Testis (tissue), 3 donors: ENCODE measurements around the gene PIK3C2B. TPM values are rescaled to one million over a fixed set of nuclear protein-coding genes. Genes with fewer than 3 reads are reported as not detected.
A peak's percentile ranks its signal among the peaks of the same experiment; 100 is the strongest.

Experiments used
- DNase-seq: peaks from one replicate; pipeline ENCODE4 v3.0.0-alpha.2; 2019
- H3K27ac ChIP-seq, 2 donors: fragments of 200-600 bp; sonication (generic); one replicate each; pipeline ENCODE4 v1.5.1; 2019
- H3K27me3 ChIP-seq: fragments of 200-600 bp; sonication (generic); one replicate; pipeline ENCODE4 v1.5.1; 2019
- H3K36me3 ChIP-seq: fragments of 200-600 bp; sonication (generic); one replicate; pipeline ENCODE4 v1.5.1; 2017; ENCODE audit warnings: low read depth; ENCODE audit errors: missing control alignments
- H3K4me1 ChIP-seq: fragments of 200-600 bp; sonication (generic); one replicate; pipeline ENCODE4 v1.5.1; 2019
- H3K4me3 ChIP-seq, 2 donors: fragments of 200-600 bp; sonication (generic); one replicate each; pipeline ENCODE4 v1.5.1; 2017 to 2019
- H3K9me3 ChIP-seq: fragments of 200-600 bp; sonication (generic); one replicate; pipeline ENCODE4 v1.5.1; 2017
- CTCF ChIP-seq, 3 experiments: fragments of 450-650 bp in 2 of 3; fragments of 200-600 bp in 1 of 3; sonication (generic) in 1 of 3; IDR thresholded peaks; one replicate each; pipeline ENCODE4 v1.5.1; 2016 to 2019; ENCODE audit warnings: antibody characterized with exemption in 3 of 3, mild to moderate bottlenecking in 2 of 3, moderate library complexity in 1 of 3
- POLR2A ChIP-seq: fragments of 450-650 bp; IDR thresholded peaks from one replicate; pipeline ENCODE4 v1.6.1; 2017; ENCODE audit warnings: antibody characterized with exemption, mild to moderate bottlenecking, moderate library complexity
- WGBS, 2 donors: methylation state at CpG; one replicate each; pipeline ENCODE4 v1.1.5; 2018; 5-methylcytosine and 5-hydroxymethylcytosine counted together
- intact Hi-C: fragments of 100-400 bp; cut with DNase I; formaldehyde crosslinking; loops from one replicate; pipeline ENCODE4 v1.15.1; 2023; ENCODE audit warnings: low total_unique reads
- polyA plus RNA-seq: library from polyadenylated mRNA; stranded (reverse); fragments of 350-450 nt; fragmentation: Illumina TruSeq; extraction: RNeasy Lipid Tissue Mini Kit (QIAGEN cat#74804); gene quantifications from one replicate; pipeline ENCODE4 v1.2.3, GENCODE V29; 2014; ENCODE audit warnings: low read depth, low replicate concordance; ENCODE audit not compliant: insufficient read depth
- total RNA-seq, 2 donors: library from RNA; depleted of rRNA; stranded (reverse); fragments of >200 nt; gene quantifications; one replicate each; pipeline ENCODE4 v1.2.3, GENCODE V29; 2016

The PIK3C2B gene
- total and polyA plus RNA-seq, 3 donors from 2014 or later: 7.6 to 20.1 (median 12.7) TPM

DNA sequence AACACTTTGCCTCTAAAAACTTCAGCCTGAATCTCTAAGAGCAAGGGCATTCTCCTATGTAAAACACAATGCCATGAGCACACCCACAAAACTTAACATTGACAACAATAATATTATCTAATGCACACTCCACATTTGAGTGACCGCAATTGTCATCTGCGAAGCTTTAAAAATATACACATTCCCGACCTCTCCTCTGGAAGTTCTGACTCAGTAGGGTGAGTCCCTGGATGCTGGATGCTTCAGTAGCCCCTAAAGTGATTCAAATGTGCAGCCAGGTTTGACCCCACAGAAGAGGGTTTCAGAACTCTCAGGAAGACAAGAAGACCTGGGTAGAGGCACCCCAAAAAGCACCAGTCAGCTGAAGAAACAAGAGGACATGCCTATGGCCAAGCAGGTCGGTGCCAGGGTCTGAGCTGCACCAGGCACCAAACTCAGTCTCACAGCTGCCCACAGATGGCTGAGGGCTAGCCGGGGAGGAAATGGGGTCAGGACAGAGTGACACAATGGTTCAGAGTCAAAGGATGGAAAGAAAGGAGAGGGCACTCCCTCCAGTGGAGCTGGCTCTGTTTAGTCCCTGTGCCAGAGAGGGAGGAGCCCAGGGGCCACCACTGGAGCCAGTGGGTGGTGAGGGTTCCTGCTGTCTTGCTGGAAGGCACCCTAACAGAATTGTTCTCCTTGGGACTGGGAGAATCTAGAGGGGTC is 17.4 kb downstream of the PIK3C2B start:
- intact Hi-C loops: no loop called here
- Histone ChIP-seq H3K4me1 (peaks cover 35% of the 10 kb centered on the region), H3K4me3 (no peak overlapping the region), H3K36me3 (no peaks in the 10 kb centered on the region), H3K27me3 (no peaks in the 10 kb centered on the region), H3K9me3 (no peaks in the 10 kb centered on the region), H3K27ac (no peak overlapping the region)
- no peak for DNase-seq
- no peak for TF ChIP-seq CTCF (IDR thresholded peaks at IDR 0.05)
- TF ChIP-seq POLR2A: no peak
- WGBS, 2 donors: 72 to 75% methylated on average over 5 of the region's 5 CpGs

GRCh38 chr1:204476563-204476962 is 18.0 kb downstream of the PIK3C2B start:
- no peaks in the 10 kb centered on the region for H3K27me3 ChIP-seq
- no peaks in the 10 kb centered on the region for H3K36me3 ChIP-seq
- WGBS, 2 donors: 80 to 84% methylated on average over 5 of the region's 5 CpGs
- peaks cover 32% of the 10 kb centered on the region for H3K4me1 ChIP-seq
- TF ChIP-seq POLR2A (no peak), CTCF (IDR thresholded peaks at IDR 0.05) (no peak)
- intact Hi-C loops: no loop called here
- no peak overlapping the region for H3K27ac ChIP-seq
- H3K9me3 ChIP-seq: no peaks in the 10 kb centered on the region
- no peak overlapping the region for H3K4me3 ChIP-seq
- no peak for DNase-seq

- peaks cover 32% of the 10 kb centered on the region for H3K4me1 ChIP-seq
Observed at GRCh38 chr1:204475656-204476432, 18.8 kb downstream of the PIK3C2B start.

GRCh38 chr1:204473400-204473965 is 21.1 kb downstream of the PIK3C2B start:
- Histone ChIP-seq H3K27ac (no peak overlapping the region), H3K9me3 (no peaks in the 10 kb centered on the region), H3K4me3 (no peak overlapping the region), H3K36me3 (no peaks in the 10 kb centered on the region), H3K27me3 (no peaks in the 10 kb centered on the region), H3K4me1 (peaks cover 28% of the 10 kb centered on the region)
- TF ChIP-seq POLR2A: no peak
- no peak for TF ChIP-seq CTCF (IDR thresholded peaks at IDR 0.05)
- 63 to 78% methylated on average over 1 of the region's 1 CpG for WGBS, 2 donors
- DNase-seq: no peak
- intact Hi-C loops: no loop called here

More at GRCh38 chr1:204475656-204476432, 18.8 kb downstream of the PIK3C2B start:
- H3K27ac ChIP-seq: peak overlapping the region in 1 of 2 donors; percentile 51
- no peak for TF ChIP-seq POLR2A
- TF ChIP-seq CTCF (IDR thresholded peaks at IDR 0.05): no peak
- H3K36me3 ChIP-seq: no peaks in the 10 kb centered on the region
- 40 to 45% methylated on average over 9 of the region's 9 CpGs for WGBS, 2 donors
- intact Hi-C loops: no loop called here
- H3K27me3 ChIP-seq: no peaks in the 10 kb centered on the region
- no peak for DNase-seq
- H3K9me3 ChIP-seq: no peaks in the 10 kb centered on the region
- H3K4me3 ChIP-seq: no peak overlapping the region
